GM21528 (cell line): Measurements from ENCODE around the gene ADGRB2.

Experiments used
- ATAC-seq: cut with Tn5 transposase; IDR thresholded peaks from one replicate; pipeline ENCODE4 v1.9.1; 2021; ENCODE audit warnings: mild to moderate bottlenecking, moderate library complexity; ENCODE audit not compliant: unreplicated experiment, low FRiP score

ADGRB2 gene

DNA sequence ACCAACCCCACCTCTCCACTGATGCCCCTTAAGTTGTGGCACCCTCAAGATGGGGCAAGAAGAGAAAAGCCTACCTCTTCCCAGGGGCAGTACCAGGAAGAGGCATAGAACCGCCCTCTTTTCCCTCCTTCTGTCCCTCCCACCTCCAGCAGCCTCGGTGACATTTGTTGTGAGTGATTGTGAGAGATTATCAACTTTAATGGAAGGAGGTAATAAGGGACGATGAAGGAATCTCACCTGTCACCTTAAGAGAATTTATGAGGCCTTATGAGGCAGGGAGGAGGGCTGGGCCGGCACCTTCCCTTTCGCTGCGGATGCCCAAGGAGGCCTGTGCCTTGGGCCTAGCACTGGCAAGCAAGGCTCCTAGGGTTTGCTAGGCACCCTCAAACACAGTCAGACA lies 1.4 kb upstream of the ADGRB2 start:
- ATAC-seq: no peak

- ATAC-seq: no peak
Measured at GRCh38 chr1:31765041-31765467, 914 bp upstream of the ADGRB2 start.

GRCh38 chr1:31763671-31764311 lies 349 bp downstream of the ADGRB2 start:
- no peak for ATAC-seq

DNA sequence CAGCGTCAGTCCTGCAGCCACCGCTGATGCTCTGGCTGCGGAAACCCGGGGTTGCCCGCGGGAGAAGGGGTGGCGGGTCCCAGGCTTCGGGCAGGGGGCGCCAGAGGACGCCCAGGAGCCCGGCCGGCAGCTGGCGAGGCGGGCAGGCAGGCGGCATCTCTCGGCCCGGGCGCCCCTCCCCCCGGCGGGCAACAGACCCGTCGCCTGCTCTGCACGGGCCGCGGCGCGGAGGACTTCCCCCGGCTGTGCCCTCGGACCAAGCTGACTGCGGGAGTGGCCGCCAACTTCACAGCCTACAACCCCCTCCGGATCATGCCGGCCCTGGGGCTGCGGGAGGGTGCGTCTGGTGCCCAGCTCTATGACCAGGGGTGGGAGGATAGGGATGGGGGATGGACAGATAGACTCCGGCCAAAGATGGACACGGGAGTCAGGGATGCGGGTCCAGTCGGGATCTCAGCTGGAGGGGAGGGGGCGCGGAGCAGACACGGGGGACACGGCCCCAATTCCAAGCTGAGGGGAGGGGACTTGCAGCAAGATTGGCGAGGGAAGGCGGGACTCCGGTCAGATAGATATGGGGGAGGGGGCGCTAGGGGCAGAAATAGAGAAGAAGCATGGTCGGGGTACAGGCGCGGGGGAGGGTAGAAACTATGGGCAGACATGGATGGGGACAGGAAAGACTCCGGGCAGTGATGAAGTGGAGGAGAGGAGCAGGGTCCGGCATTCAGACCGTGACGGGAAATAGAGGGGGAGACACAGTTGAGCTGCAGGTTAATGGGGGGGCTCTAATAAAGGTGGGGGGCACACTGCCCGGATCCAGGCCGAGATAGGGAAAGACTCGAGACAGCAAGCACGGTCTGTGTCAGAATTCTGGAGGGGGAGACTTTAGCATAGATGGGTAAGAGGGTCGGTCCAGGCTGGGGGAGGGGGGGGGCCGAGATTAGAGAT lies 1.1 kb downstream of the ADGRB2 start:
- ATAC-seq: no peak

- ATAC-seq: no peak
Measured at GRCh38 chr1:31762323-31762722, 1.8 kb downstream of the ADGRB2 start.

- no peak for ATAC-seq
Measured at GRCh38 chr1:31761883-31762282, 2.3 kb downstream of the ADGRB2 start.

DNA sequence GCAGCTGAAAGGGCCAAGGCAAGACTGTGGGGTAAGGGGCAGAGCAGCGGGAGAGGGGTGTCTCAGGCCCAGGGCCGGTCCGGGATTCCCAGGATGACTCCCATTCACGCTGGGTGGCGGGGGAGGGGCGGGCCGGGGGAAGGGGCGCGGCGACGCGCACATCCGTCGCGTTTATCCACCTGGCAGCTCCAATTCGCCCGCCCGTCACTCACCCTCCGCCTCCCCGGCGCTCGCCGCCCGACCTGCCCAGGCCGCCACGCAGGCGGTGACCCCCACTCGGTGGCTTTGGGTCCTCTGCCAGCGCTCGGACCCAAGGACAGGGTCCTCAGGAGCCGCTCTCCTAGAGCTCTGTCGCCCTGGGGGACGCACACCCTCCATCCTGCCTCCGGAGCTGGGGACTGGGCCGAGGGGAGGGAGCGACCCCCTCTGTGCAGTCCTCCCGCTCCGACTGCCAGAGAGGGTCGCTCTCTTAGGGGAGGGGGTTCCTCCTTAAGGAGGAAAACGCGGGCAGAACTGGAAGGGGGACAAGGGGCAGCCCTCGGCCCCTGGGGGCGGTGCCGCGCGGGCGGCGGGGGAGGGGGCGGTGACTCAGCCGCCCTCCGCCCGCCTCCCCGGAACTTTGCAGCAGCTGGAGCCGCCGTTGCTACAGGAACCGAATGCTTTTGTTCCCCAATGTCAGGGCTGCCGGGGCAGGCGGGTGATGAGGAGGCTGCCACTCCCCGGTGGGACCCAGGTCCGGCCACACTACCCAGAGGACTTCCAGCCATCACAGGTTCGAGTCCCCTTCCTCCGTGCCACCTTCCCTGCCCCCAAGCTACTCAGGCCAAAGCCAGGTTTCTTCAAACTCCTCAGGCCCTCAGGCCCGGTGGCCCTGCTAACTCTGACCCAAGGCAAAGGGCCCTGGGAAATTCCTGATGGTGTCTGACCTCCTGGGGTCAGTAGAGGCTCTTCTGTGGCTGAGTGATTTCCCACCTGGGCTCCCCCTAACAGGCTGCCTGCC lies 3.4 kb downstream of the ADGRB2 start:
- no peak for ATAC-seq

DNA sequence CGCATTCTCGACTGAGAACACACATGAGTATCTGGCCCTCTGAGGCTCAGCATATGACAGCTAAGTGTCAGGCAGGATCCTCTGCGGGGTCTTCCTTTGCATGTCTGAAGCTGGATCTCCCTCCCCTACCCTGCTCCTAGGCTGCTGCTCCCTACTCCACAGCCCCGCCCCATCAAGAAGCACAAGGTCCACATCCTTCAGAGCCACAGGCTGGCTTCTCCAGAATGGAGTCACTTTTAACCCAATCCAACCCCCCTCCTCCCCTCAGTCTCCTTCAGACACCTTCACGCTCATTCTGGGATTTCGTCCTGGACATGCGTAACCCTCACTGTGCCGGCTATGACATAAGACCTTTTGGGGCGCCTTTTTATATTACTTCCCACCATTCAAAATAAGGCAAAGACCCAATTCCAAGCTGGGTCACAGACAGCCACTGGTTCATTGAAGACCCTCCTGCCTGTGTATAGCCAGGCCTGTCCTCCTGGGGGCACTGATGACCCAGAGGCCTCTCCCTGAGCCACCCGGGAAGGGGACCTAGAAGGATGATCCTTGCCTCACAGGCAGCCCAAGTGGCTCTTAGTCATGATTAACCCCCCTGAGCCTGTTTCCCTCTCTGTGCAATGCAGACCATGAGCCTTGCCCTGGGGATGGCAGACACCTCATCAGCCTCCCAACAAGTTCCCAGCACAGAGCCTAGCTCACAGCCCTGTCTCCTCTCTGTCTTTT lies 4.7 kb downstream of the ADGRB2 start:
- no peak for ATAC-seq

GRCh38 chr1:31758823-31759222 lies 5.3 kb downstream of the ADGRB2 start:
- no peak for ATAC-seq

GRCh38 chr1:31757989-31758388 lies 6.2 kb downstream of the ADGRB2 start:
- no peak for ATAC-seq

- no peak for ATAC-seq
Measured at GRCh38 chr1:31757204-31757679, 6.9 kb downstream of the ADGRB2 start.

DNA sequence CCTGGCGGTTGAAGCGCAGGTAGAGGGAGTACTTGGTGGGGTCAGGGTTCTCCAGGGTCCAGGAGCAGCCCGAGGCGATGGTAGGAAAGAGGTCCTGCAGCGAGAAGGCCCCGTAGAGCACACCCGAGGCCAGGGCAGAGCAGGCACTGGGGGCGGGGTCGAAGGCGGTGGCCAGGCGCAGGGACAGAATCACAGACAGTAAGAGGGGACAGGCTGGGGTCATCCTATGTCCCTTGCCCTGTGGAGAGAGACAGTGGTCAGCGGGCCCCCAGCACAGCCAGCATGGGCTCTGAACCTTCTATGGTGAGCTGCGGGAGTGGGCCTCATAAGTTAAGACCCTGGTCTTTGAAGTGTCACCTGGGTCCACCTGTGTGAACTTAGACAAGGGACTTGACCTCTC lies 7.6 kb downstream of the ADGRB2 start:
- no peak for ATAC-seq

DNA sequence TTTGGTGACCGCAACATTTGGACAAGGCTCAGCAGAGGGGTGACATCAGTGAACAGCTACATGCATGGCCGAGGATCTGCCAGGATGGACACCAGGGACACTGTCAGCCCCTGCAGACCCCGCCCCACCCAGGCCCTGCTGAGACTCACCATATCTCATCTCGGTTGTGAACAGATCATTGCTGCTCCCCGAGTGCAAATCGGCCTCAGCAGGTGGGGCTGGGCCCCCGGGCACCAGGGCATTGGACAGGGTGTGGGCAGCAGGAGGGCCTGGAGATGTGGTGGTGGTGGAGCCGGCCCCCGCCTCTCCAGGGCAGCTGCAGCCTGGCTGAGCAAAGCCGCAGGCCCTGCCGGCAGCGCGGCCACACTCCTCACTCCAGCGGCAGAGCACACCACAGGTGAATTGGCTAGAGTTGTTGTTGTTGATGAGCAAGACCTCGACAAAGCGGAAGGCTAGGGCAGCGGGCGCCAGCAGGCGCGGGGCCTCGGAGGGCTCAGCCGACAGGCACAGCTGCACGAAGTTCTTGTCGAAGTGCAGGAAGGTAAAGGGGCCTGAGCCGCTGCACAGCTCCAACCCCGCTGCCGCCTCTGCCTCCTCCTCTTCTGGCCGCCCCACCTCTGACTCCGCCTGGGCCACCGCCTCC lies 8.2 kb downstream of the ADGRB2 start:
- no peak for ATAC-seq

GRCh38 chr1:31755197-31755611 lies 8.9 kb downstream of the ADGRB2 start:
- no peak for ATAC-seq

DNA sequence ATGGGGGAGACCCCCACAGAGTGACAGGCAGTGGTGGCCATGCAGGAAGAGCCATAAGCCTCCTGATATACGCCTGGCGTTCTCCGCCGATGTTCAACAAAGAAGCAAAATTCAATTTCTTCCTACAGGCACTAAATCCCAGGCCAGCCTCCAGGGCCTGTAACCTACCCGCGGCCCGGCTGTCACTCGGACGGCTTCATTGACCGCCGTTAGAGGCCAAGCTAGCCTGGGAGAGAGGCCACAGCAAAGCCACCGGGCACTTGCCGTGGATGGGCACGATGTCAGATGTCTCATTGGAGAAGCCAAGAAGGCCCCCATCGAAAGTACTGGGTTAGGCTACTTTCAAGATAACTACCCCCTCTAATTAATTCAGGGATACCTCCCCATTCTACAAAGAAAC lies 9.7 kb downstream of the ADGRB2 start:
- ATAC-seq: no peak

GRCh38 chr1:31753707-31754349 lies 10.3 kb downstream of the ADGRB2 start:
- ATAC-seq: no peak

GRCh38 chr1:31752952-31753475 lies 11.1 kb downstream of the ADGRB2 start:
- ATAC-seq: no peak

DNA sequence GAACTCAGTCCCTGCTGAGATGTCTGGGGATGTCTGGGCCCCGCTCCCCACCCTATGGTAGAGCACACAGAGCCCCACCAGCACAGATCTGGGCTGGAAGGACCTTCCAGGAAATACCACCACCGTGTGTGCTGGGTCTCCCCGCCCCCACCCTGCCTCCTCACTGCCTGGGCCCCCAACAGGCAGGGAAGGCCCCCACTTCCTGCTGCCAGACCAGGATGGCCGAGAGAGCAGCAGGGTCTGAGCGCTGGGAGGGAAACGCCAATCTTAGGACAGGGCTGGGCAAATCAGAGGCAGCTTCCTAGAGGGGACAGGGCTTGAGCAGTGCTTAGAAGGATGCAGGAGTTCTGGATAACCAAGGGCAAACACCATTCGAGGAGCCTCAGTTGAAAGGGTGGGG lies 11.9 kb downstream of the ADGRB2 start:
- no peak for ATAC-seq

DNA sequence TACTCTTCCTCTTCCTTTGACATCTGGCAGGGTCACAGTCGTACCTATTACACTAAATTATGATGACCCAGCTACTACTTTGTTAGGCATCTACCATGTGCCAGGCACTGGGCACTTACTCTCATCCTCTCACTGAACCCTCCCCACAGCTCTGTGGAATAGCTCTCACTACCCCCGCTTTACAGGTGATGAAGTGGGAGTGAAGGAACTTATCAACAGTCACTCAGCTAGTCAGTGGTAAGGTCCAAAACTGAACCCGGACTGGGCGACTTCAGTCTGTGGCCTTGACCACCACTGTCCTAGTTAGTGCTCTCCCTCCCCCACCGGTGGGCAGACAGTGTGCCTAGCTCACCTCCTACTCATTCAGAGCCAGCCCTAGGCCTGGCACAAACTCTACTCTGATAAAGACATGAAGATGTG lies 12.3 kb downstream of the ADGRB2 start:
- ATAC-seq: no peak
